DMS153 (cell line): ENCODE results near the gene TRPC1.

Source experiments
- DNase-seq: peaks from one replicate; lab custom pipeline; 2025; lab: John Stamatoyannopoulos, UW

Gene TRPC1

GRCh38 chr3:142844339-142844977 lies 120.6 kb downstream of the TRPC1 start:
- DNase-seq: no peak

- no peak for DNase-seq
Measured at GRCh38 chr3:142846779-142847577, 123.1 kb downstream of the TRPC1 start.

GRCh38 chr3:142849148-142849547 lies 125.3 kb downstream of the TRPC1 start:
- no peak for DNase-seq

- no peak for DNase-seq
Measured at GRCh38 chr3:142850395-142851023, 126.7 kb downstream of the TRPC1 start.

GRCh38 chr3:142852009-142852408 lies 128.2 kb downstream of the TRPC1 start:
- DNase-seq: no peak

GRCh38 chr3:142853270-142854168 lies 129.7 kb downstream of the TRPC1 start:
- DNase-seq: no peak

GRCh38 chr3:142857056-142857455 lies 133.2 kb downstream of the TRPC1 start:
- peak; percentile 64 for DNase-seq
